Measurements from ENCODE around the gene CDH11. TPM values are rescaled to one million over a fixed set of nuclear protein-coding genes. Genes with fewer than 3 reads are reported as not detected.

CDH11 gene
- total and polyA plus RNA-seq, 9 of the 15 experiments (the other 6 are each of a cell fraction or from before 2014, with no cell fraction given): 0.18 TPM; not detected in 8

GRCh38 chr16:65124212-65124548, 2.3 kb upstream of the CDH11 start (continued):
- TF ChIP-seq, protein P1, sequence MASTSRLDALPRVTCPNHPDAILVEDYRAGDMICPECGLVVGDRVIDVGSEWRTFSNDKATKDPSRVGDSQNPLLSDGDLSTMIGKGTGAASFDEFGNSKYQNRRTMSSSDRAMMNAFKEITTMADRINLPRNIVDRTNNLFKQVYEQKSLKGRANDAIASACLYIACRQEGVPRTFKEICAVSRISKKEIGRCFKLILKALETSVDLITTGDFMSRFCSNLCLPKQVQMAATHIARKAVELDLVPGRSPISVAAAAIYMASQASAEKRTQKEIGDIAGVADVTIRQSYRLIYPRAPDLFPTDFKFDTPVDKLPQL (IDR thresholded peaks at IDR 0.05; ENCODE audit: extremely low read depth, insufficient read length): no peak
- no peak for TF ChIP-seq TARDBP (IDR thresholded peaks at IDR 0.05)
- TF ChIP-seq ZKSCAN8 (CRISPR knock-in tag; IDR thresholded peaks at IDR 0.05): no peak
- no peak for TF ChIP-seq ZFPM2 (CRISPR knock-in tag; IDR thresholded peaks at IDR 0.05)
- no peak for TF ChIP-seq SNAPC5 (CRISPR knock-in tag; IDR thresholded peaks at IDR 0.05)
- no peak for TF ChIP-seq SRSF7 (optimal IDR thresholded peaks at IDR 0.05; ENCODE audit: low read depth, low read length)

DNA sequence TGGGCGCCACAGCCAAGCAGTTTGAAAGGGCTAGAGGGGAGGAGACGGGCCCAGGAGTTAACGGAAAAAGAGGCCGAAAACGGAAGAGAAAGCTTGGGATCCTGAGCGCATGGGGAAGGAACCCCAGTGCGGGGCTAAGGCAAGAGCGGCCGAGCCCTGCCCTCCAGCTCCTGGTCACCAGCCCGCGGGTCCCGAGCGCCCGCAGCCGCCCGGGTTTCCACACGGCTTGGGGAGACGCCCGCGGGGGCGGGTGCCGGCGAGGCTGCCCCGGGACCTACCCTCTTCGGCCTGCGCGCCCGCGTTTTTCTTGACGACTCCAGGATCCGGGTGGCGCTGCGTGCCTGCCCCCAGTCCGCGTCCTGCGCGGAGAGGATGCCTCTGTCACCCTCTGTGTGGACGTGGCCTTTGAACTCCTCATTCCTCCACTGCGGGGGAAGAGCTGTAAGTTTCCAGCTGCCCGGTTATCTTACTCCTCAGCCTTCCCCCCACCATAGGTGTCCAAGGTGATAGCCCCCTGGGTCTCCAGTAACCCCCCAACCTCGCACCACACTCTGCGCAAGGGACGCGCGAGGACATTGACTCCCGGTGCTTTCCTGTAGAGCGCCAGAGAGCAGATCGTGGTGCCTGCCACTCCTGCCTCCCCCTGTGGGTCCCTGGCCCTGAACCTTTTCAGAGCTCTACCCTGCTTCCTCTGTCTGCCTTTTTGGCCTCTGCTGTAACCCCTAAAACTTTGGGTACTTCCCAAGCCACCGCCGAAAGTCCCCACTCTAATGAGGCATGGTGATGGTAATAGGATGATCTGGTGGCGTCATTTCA, 1.7 kb upstream of the CDH11 start:
- 6% methylated on average over 27 of the region's 51 CpGs for WGBS (ENCODE audit: insufficient coverage, low coverage, missing lambda C conversion rate)
- H3K9me3 ChIP-seq (replicated peaks; ENCODE audit: control insufficient read depth, insufficient read depth, low read depth, low read length): no peaks in the 10 kb centered on the region
- FAIRE-seq (no peak), ATAC-seq (no peak), DNase-seq (ENCODE audit: extremely low read depth in 1 of 4, low spot score in 3 of 4) (no peak)
- no peaks in the 10 kb centered on the region for H3K27me3 ChIP-seq (ENCODE audit: control insufficient read depth in 2 of 2, insufficient read depth in 2 of 2, low read length in 2 of 2)
- H3K9me1 ChIP-seq (ENCODE audit: control insufficient read depth, insufficient read depth, low read length): no peaks in the 10 kb centered on the region
- H3K79me2 ChIP-seq (ENCODE audit: control insufficient read depth, insufficient read depth, low read length): no peaks in the 10 kb centered on the region
- POLR2A ChIA-PET: no interaction called here
- no peak overlapping the region for H3K4me2 ChIP-seq (ENCODE audit: insufficient read depth, low read length)
- CTCF ChIA-PET (ENCODE audit: low intra/inter-chr PET ratio): no interaction called here
- H3K4me1 ChIP-seq (replicated peaks in 1 of 2; ENCODE audit: control insufficient read depth in 2 of 2, insufficient read depth in 2 of 2, low read length in 2 of 2): no peaks in the 10 kb centered on the region; a peak in 1 of 5 replicates
- no peaks in the 10 kb centered on the region for H3K36me3 ChIP-seq (ENCODE audit: control insufficient read depth, insufficient read depth, low read length)
- no peak overlapping the region for H3K9ac ChIP-seq (ENCODE audit: insufficient read depth in 1 of 2, low read depth in 2 of 2, low read length in 2 of 2)
- in situ Hi-C loops (cut with MboI): no loop called here
- no TSS peak for BruUV-seq (replicated peaks)
- intact Hi-C loops (cut with micrococcal nuclease): no loop called here
- H4K20me1 ChIP-seq (replicated peaks; ENCODE audit: control insufficient read depth, insufficient read depth, low read length): no peaks in the 10 kb centered on the region
- no peak overlapping the region for H2AFZ ChIP-seq (ENCODE audit: low read depth, low read length)
- no peak overlapping the region for H3K27ac ChIP-seq (ENCODE audit: extremely low read depth, low read depth, low read length)
- no peak overlapping the region for H3K4me3 ChIP-seq
- TF ChIP-seq CCAR2 (IDR thresholded peaks at IDR 0.05; ENCODE audit: low read depth, low read length) (no peak), SRSF7 (optimal IDR thresholded peaks at IDR 0.05; ENCODE audit: low read depth, low read length) (no peak), NONO (IDR thresholded peaks at IDR 0.05; ENCODE audit: low read depth in 2 of 2, low read length in 1 of 2) (no peak), CBX8 (IDR thresholded peaks at IDR 0.05; ENCODE audit: borderline replicate concordance, extremely low read depth, low read depth, low read length, poor library complexity, severe bottlenecking) (no peak), NCOR1 (IDR thresholded peaks at IDR 0.05) (no peak), PURB (CRISPR knock-in tag; IDR thresholded peaks at IDR 0.05; ENCODE audit: low read depth) (no peak), ZNF592 (IDR thresholded peaks at IDR 0.05) (no peak), HDAC3 (IDR thresholded peaks at IDR 0.05; ENCODE audit: borderline replicate concordance, partially characterized antibody) (no peak), TRIM24 (IDR thresholded peaks at IDR 0.05) (no peak), SMAD4 (CRISPR knock-in tag; conservative IDR thresholded peaks at IDR 0.05) (no peak), RNF2 (IDR thresholded peaks at IDR 0.05) (no peak)

All from K562 (cell line).